IMR-90 (cell line): ENCODE results near the gene LTBP1. TPM values are rescaled to one million over a fixed set of nuclear protein-coding genes. Genes with fewer than 3 reads are reported as not detected.

Source experiments
- ATAC-seq: fragments of 200-7000 bp; cut with Tn5 transposase; 2 replicates; pipeline ENCODE4 v1.9.1; 2020; ENCODE audit warnings: low read depth, mild to moderate bottlenecking, moderate library complexity
- BruUV-seq: library from RNA; stranded (reverse); fragments of 400-500 nt; replicated peaks from 2 replicates; lab custom pipeline; 2021; lab: Mats Ljungman, UMichigan
- CTCF ChIA-PET: fragments of 300-600 bp; formaldehyde crosslinking; extraction: SDS; loops from one replicate; lab custom pipeline; 2021; ENCODE audit warnings: antibody characterized with exemption; lab: Yijun Ruan, JAX
- POLR2A ChIA-PET: fragments of 300-600 bp; sonication (Branson Sonifier 250); formaldehyde crosslinking; loops from one replicate; lab custom pipeline; 2022; ENCODE audit warnings: antibody characterized with exemption; ENCODE audit not compliant: unreplicated experiment; lab: Charles Lee
- DNase-seq: peaks from one replicate; pipeline ENCODE4 v3.0.0; 2013
- H2AFZ ChIP-seq: replicated peaks from 2 replicates; pipeline ENCODE3; 2013; ENCODE audit warnings: low read length, mild to moderate bottlenecking; ENCODE audit not compliant: poor library complexity
- H2AK5ac ChIP-seq: 2 replicates; pipeline ENCODE4 v1.6.1; 2013; ENCODE audit warnings: low read depth, low read length, inconsistent platforms
- H2AK9ac ChIP-seq: replicated peaks from 2 replicates; pipeline ENCODE3; 2013; ENCODE audit warnings: mild to moderate bottlenecking, low read depth, low read length, moderate library complexity; ENCODE audit not compliant: poor library complexity
- H2BK120ac ChIP-seq: 2 replicates; pipeline ENCODE4 v1.6.1; 2013; ENCODE audit warnings: low read depth, low read length, inconsistent platforms
- H2BK15ac ChIP-seq: 3 replicates; pipeline ENCODE4 v1.6.1; 2013; ENCODE audit warnings: low read depth, low read length, inconsistent platforms
- H2BK20ac ChIP-seq: 2 replicates; pipeline ENCODE4 v1.6.1; 2013; ENCODE audit warnings: low read depth, mild to moderate bottlenecking, inconsistent platforms, low read length, moderate library complexity
- H2BK5ac ChIP-seq: 2 replicates; pipeline ENCODE4 v1.6.1; 2013; ENCODE audit warnings: mild to moderate bottlenecking, low read depth, low read length, inconsistent platforms; ENCODE audit not compliant: poor library complexity, severe bottlenecking
- H3K14ac ChIP-seq: replicated peaks from 2 replicates; pipeline ENCODE4 v1.6.1; 2013; ENCODE audit warnings: low read depth, low read length, inconsistent platforms
- H3K18ac ChIP-seq: 2 replicates; pipeline ENCODE4 v1.6.1; 2013; ENCODE audit warnings: low read depth, low read length, control low read depth
- H3K23ac ChIP-seq: 2 replicates; pipeline ENCODE4 v1.6.1; 2013; ENCODE audit warnings: low read depth, low read length, inconsistent platforms
- H3K27ac ChIP-seq: 2 replicates; pipeline ENCODE4 v1.5.1; 2013; ENCODE audit warnings: mild to moderate bottlenecking, control low read depth, low read length; ENCODE audit not compliant: insufficient read depth
- H3K27me3 ChIP-seq: 2 replicates; pipeline ENCODE4 v1.6.1; 2013; ENCODE audit warnings: low read length; ENCODE audit not compliant: control insufficient read depth, insufficient read depth
- H3K36me3 ChIP-seq: 2 replicates; pipeline ENCODE4 v1.6.1; 2013; ENCODE audit warnings: low read length, mixed read lengths; ENCODE audit not compliant: control insufficient read depth, insufficient read depth
- H3K4ac ChIP-seq: 2 replicates; pipeline ENCODE4 v1.6.1; 2013; ENCODE audit warnings: low read depth, low read length, inconsistent platforms
- H3K4me1 ChIP-seq: 2 replicates; pipeline ENCODE4 v1.6.1; 2013; ENCODE audit warnings: low read length, mixed read lengths; ENCODE audit not compliant: control insufficient read depth, insufficient read depth
- H3K4me2 ChIP-seq: 2 replicates; pipeline ENCODE4 v1.6.1; 2013; ENCODE audit warnings: low read depth, mild to moderate bottlenecking, control low read depth, low read length, moderate library complexity
- H3K4me3 ChIP-seq: 2 replicates; pipeline ENCODE4 v1.5.1; 2013; ENCODE audit warnings: low read depth, mild to moderate bottlenecking, control low read depth, low read length, moderate library complexity; ENCODE audit not compliant: insufficient read depth
- H3K56ac ChIP-seq: 2 replicates; pipeline ENCODE4 v1.6.1; 2013; ENCODE audit warnings: low read length, inconsistent platforms; ENCODE audit not compliant: insufficient read depth; ENCODE audit errors: extremely low read depth
- H3K79me1 ChIP-seq, 2 experiments: 2 replicates each; pipeline ENCODE4 v1.6.1; 2013; ENCODE audit warnings: low read length in 2 of 2, inconsistent platforms in 1 of 2, low read depth in 1 of 2
- H3K9ac ChIP-seq: 2 replicates; pipeline ENCODE4 v1.6.1; 2013; ENCODE audit warnings: low read depth, low read length, control low read depth
- H3K9me1 ChIP-seq: 2 replicates; pipeline ENCODE4 v1.6.1; 2013; ENCODE audit warnings: low read length, inconsistent platforms; ENCODE audit not compliant: insufficient read depth
- H3K9me3 ChIP-seq: 2 replicates; pipeline ENCODE4 v1.6.1; 2013; ENCODE audit warnings: low read length; ENCODE audit not compliant: control insufficient read depth, insufficient read depth
- H4K20me1 ChIP-seq: 2 replicates; pipeline ENCODE4 v1.6.1; 2013; ENCODE audit warnings: low read length, inconsistent platforms; ENCODE audit not compliant: insufficient read depth
- H4K5ac ChIP-seq: 2 replicates; pipeline ENCODE4 v1.6.1; 2013; ENCODE audit warnings: mild to moderate bottlenecking, low read depth, low read length, control low read depth
- H4K8ac ChIP-seq, 2 experiments: 2 replicates each; pipeline ENCODE4 v1.6.1; 2013; ENCODE audit warnings: low read depth in 2 of 2, low read length in 2 of 2, control low read depth in 1 of 2, inconsistent platforms in 1 of 2
- H4K91ac ChIP-seq: 2 replicates; pipeline ENCODE4 v1.6.1; 2013; ENCODE audit warnings: low read depth, low read length, inconsistent platforms; ENCODE audit not compliant: insufficient read depth
- BHLHE40 ChIP-seq: fragments of 150-350 bp; IDR thresholded peaks from 2 replicates; pipeline ENCODE4 v1.6.1; 2016; ENCODE audit warnings: mild to moderate bottlenecking, low read depth, low read length
- CEBPB ChIP-seq: IDR thresholded peaks from 2 replicates; pipeline ENCODE4 v1.6.1; 2012; ENCODE audit warnings: low read depth, low read length, improper control_type of control experiment
- CHD1 ChIP-seq: IDR thresholded peaks from 2 replicates; pipeline ENCODE4 v1.6.1; 2012; ENCODE audit warnings: low read depth, low read length, improper control_type of control experiment
- FOS ChIP-seq: fragments of 150-350 bp; IDR thresholded peaks from 2 replicates; pipeline ENCODE4 v1.6.1; 2016; ENCODE audit warnings: low read depth, low read length
- MAFK ChIP-seq: IDR thresholded peaks from 2 replicates; pipeline ENCODE4 v1.6.1; 2012; ENCODE audit warnings: low read depth, low read length, improper control_type of control experiment
- MAZ ChIP-seq: IDR thresholded peaks from 2 replicates; pipeline ENCODE4 v1.6.1; 2012; ENCODE audit warnings: low read depth, mild to moderate bottlenecking, low read length, improper control_type of control experiment, moderate library complexity, borderline replicate concordance
- MXI1 ChIP-seq: IDR thresholded peaks from 2 replicates; pipeline ENCODE4 v1.6.1; 2012; ENCODE audit warnings: low read depth, mild to moderate bottlenecking, low read length, moderate library complexity, borderline replicate concordance
- NFE2L2 ChIP-seq: fragments of 150-350 bp; IDR thresholded peaks from 2 replicates; pipeline ENCODE4 v1.6.1; 2016; ENCODE audit warnings: low read depth, mild to moderate bottlenecking, low read length
- POLR2A ChIP-seq: IDR thresholded peaks from 2 replicates; pipeline ENCODE4 v1.6.1; 2012; ENCODE audit warnings: mild to moderate bottlenecking, low read depth, low read length
- RAD21 ChIP-seq: IDR thresholded peaks from 2 replicates; pipeline ENCODE4 v1.6.1; 2012; ENCODE audit warnings: low read length, improper control_type of control experiment
- RCOR1 ChIP-seq: IDR thresholded peaks from 2 replicates; pipeline ENCODE4 v1.6.1; 2012; ENCODE audit warnings: mild to moderate bottlenecking, low read length, improper control_type of control experiment; ENCODE audit not compliant: insufficient replicate concordance
- RFX5 ChIP-seq: IDR thresholded peaks from 2 replicates; pipeline ENCODE4 v1.8.0; 2012; ENCODE audit warnings: low read depth, mild to moderate bottlenecking, low read length, moderate library complexity
- SMC3 ChIP-seq: fragments of 150-350 bp; IDR thresholded peaks from 2 replicates; pipeline ENCODE4 v1.6.1; 2016; ENCODE audit warnings: low read depth, mild to moderate bottlenecking, antibody characterized with exemption, low read length, moderate library complexity
- WGBS, 2 experiments: methylation state at CpG; one replicate each; pipeline versions ENCODE4 v1.1.5 to v1.1.7; 2013; ENCODE audit warnings: missing lambda C conversion rate in 2 of 2; ENCODE audit not compliant: insufficient read length in 1 of 2; ENCODE audit errors: extremely low coverage in 2 of 2; 5-methylcytosine and 5-hydroxymethylcytosine counted together
- dilution Hi-C: fragments of 300-500 bp; cut with HindIII; formaldehyde crosslinking; loops from one replicate; pipeline ENCODE4 v1.14.3; 2018; ENCODE audit warnings: low sequenced_read_pairs; ENCODE audit not compliant: unreplicated experiment
- in situ Hi-C: fragments of 300-500 bp; cut with MboI; formaldehyde crosslinking; loops from 3 replicates; pipeline ENCODE4 v1.14.3; 2019; ENCODE audit warnings: low sequenced_read_pairs, inconsistent platforms, mixed read lengths
- intact Hi-C: fragments of 100-400 bp; cut with micrococcal nuclease; formaldehyde crosslinking; loops from 2 replicates; pipeline ENCODE4 v1.10.0; 2022
- polyA plus RNA-seq, 3 experiments: library from polyadenylated mRNA; depleted of rRNA; stranded (reverse); fragments of >200 nt; gene quantifications; 2 replicates each; pipeline ENCODE4 v1.2.3, GENCODE V29; 2012; ENCODE audit warnings: low replicate concordance in 1 of 3
- total RNA-seq: library from RNA; depleted of rRNA; stranded (reverse); fragments of >200 nt; gene quantifications from 2 replicates; pipeline ENCODE4 v1.2.3, GENCODE V29; 2012
- TF ChIP-seq, protein P1 (sequence below): conservative IDR thresholded peaks from 2 replicates; pipeline ENCODE4 v1.5.1; 2012; ENCODE audit warnings: mild to moderate bottlenecking, low read depth, low read length, improper control_type of control experiment
- TF ChIP-seq, protein P2 (sequence below): fragments of 150-350 bp; IDR thresholded peaks from 2 replicates; pipeline ENCODE4 v1.6.1; 2016; ENCODE audit warnings: low read depth, mild to moderate bottlenecking, low read length, moderate library complexity, borderline replicate concordance
- TF ChIP-seq, protein P3 (sequence below): fragments of 150-350 bp; IDR thresholded peaks from 2 replicates; pipeline ENCODE4 v1.6.1; 2017; ENCODE audit warnings: mild to moderate bottlenecking, antibody characterized with exemption, low read length, low read depth

The LTBP1 gene
- total and polyA plus RNA-seq, 2 of the 4 experiments (the other 2 are of a cell fraction): 235 to 326 TPM

DNA sequence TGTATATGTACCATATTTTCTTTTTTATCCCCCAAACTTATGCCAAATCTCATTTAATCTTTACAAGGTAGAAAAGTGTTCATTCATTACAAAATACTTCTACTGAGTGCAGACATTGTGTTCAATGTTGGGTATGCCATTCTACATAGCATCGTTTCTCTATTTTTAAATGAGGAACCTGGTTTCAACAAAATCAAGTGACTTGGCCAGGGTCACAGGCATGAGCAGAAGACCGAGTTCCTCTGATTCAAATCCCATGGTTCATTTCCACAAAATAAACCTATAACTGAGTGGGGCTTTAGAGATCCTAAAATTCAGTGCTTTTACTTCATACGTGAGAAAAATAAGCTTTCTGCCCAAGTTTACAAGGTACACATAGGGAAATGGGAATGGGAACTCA, 448.3 kb downstream of the LTBP1 start:
- no peak overlapping the region for H3K18ac ChIP-seq
- ChIA-PET CTCF (interaction anchor here (0.6 to 1.9 kb wide), 5 partner anchors 12 to 156 kb away, joined by 3 to 7 read pairs (median 4); no protein-coding TSS in a partner anchor), POLR2A (no interaction called here)
- peaks cover 8% of the 10 kb centered on the region; the same call in 1 of the 2 replicates for H3K4me1 ChIP-seq
- no peak overlapping the region for H4K91ac ChIP-seq
- intact Hi-C loops: loop anchor here (5.0 kb wide), 1 partner anchor 42 kb away; no protein-coding TSS in a partner anchor
- H4K5ac ChIP-seq: no peak overlapping the region
- TF ChIP-seq BHLHE40: no peak
- no peak for TF ChIP-seq RCOR1
- TF ChIP-seq CEBPB: no peak
- no peak for TF ChIP-seq SMC3
- TF ChIP-seq NFE2L2: no peak
- no peak for TF ChIP-seq RAD21
- TF ChIP-seq FOS: no peak
- TF ChIP-seq RFX5: no peak
- TF ChIP-seq, protein P1, sequence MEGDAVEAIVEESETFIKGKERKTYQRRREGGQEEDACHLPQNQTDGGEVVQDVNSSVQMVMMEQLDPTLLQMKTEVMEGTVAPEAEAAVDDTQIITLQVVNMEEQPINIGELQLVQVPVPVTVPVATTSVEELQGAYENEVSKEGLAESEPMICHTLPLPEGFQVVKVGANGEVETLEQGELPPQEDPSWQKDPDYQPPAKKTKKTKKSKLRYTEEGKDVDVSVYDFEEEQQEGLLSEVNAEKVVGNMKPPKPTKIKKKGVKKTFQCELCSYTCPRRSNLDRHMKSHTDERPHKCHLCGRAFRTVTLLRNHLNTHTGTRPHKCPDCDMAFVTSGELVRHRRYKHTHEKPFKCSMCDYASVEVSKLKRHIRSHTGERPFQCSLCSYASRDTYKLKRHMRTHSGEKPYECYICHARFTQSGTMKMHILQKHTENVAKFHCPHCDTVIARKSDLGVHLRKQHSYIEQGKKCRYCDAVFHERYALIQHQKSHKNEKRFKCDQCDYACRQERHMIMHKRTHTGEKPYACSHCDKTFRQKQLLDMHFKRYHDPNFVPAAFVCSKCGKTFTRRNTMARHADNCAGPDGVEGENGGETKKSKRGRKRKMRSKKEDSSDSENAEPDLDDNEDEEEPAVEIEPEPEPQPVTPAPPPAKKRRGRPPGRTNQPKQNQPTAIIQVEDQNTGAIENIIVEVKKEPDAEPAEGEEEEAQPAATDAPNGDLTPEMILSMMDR: no peak
- no peak for TF ChIP-seq MAFK
- no peak for TF ChIP-seq POLR2A
- TF ChIP-seq, protein P2, sequence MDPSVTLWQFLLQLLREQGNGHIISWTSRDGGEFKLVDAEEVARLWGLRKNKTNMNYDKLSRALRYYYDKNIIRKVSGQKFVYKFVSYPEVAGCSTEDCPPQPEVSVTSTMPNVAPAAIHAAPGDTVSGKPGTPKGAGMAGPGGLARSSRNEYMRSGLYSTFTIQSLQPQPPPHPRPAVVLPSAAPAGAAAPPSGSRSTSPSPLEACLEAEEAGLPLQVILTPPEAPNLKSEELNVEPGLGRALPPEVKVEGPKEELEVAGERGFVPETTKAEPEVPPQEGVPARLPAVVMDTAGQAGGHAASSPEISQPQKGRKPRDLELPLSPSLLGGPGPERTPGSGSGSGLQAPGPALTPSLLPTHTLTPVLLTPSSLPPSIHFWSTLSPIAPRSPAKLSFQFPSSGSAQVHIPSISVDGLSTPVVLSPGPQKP: no peak
- no peak for TF ChIP-seq CHD1
- TF ChIP-seq MXI1: no peak
- TF ChIP-seq, protein P3, sequence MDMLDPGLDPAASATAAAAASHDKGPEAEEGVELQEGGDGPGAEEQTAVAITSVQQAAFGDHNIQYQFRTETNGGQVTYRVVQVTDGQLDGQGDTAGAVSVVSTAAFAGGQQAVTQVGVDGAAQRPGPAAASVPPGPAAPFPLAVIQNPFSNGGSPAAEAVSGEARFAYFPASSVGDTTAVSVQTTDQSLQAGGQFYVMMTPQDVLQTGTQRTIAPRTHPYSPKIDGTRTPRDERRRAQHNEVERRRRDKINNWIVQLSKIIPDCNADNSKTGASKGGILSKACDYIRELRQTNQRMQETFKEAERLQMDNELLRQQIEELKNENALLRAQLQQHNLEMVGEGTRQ: no peak
- TF ChIP-seq MAZ: no peak
- peaks cover 27% of the 10 kb centered on the region for H3K36me3 ChIP-seq
- no TSS peak for BruUV-seq
- 0 out of 2 replicates have a peak, but pooled peaks cover 3% of the 10 kb centered on the region for H3K9me1 ChIP-seq
- peaks cover 8 to 25% of the 10 kb centered on the region in 2 experiments; a peak in 3 of 4 replicates for H3K79me1 ChIP-seq
- no peaks in the 10 kb centered on the region for H3K27me3 ChIP-seq
- ATAC-seq (no peak), DNase-seq (no peak)
- H3K4me2 ChIP-seq: no peak overlapping the region
- H3K23ac ChIP-seq: no peak overlapping the region
- in situ Hi-C loops: no loop called here
- no peak overlapping the region for H2AFZ ChIP-seq
- no peaks in the 10 kb centered on the region for H3K9me3 ChIP-seq
- no peak overlapping the region for H2AK9ac ChIP-seq
- no peak overlapping the region for H3K14ac ChIP-seq
- H2BK120ac ChIP-seq: no peak overlapping the region
- H2BK20ac ChIP-seq: no peak overlapping the region
- no peak overlapping the region for H2BK5ac ChIP-seq
- peaks cover 3% of the 10 kb centered on the region; the same call in 1 of the 2 replicates for H4K20me1 ChIP-seq
- H3K4ac ChIP-seq: no peak overlapping the region
- H4K8ac ChIP-seq: no peak overlapping the region
- WGBS, 2 experiments: no CpG with 5 or more reads among the region's 3 CpGs
- no peak overlapping the region for H3K56ac ChIP-seq
- dilution Hi-C loops: no loop called here
- no peak overlapping the region for H2AK5ac ChIP-seq
- H2BK15ac ChIP-seq: no peak overlapping the region
- no peak overlapping the region for H3K4me3 ChIP-seq
- H3K27ac ChIP-seq: no peak overlapping the region
- H3K9ac ChIP-seq: no peak overlapping the region
